ENCODE data around the gene PSMD3.

PSMD3 gene

DNA sequence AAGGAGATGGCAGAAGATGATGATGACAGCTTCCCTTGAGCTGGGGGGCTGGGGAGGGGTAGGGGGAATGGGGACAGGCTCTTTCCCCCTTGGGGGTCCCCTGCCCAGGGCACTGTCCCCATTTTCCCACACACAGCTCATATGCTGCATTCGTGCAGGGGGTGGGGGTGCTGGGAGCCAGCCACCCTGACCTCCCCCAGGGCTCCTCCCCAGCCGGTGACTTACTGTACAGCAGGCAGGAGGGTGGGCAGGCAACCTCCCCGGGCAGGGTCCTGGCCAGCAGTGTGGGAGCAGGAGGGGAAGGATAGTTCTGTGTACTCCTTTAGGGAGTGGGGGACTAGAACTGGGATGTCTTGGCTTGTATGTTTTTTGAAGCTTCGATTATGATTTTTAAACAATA is 16.9 kb downstream of the PSMD3 start:
- no peak for TF ChIP-seq FOXM1 (IDR thresholded peaks at IDR 0.05; ENCODE audit: borderline replicate concordance, low read depth)
- no peak for TF ChIP-seq EGR1 (IDR thresholded peaks at IDR 0.05)
- TF ChIP-seq CREB1 (IDR thresholded peaks at IDR 0.05; ENCODE audit: low read depth), result no peak
- TF ChIP-seq CEBPB (IDR thresholded peaks at IDR 0.05), result no peak
- TF ChIP-seq RAD21 (IDR thresholded peaks at IDR 0.05; ENCODE audit: low read depth), result no peak
- TF ChIP-seq ZBTB7A (IDR thresholded peaks at IDR 0.05; ENCODE audit: low read depth), result no peak
- no peak for TF ChIP-seq USF1 (IDR thresholded peaks at IDR 0.05)
- TF ChIP-seq, protein P1, sequence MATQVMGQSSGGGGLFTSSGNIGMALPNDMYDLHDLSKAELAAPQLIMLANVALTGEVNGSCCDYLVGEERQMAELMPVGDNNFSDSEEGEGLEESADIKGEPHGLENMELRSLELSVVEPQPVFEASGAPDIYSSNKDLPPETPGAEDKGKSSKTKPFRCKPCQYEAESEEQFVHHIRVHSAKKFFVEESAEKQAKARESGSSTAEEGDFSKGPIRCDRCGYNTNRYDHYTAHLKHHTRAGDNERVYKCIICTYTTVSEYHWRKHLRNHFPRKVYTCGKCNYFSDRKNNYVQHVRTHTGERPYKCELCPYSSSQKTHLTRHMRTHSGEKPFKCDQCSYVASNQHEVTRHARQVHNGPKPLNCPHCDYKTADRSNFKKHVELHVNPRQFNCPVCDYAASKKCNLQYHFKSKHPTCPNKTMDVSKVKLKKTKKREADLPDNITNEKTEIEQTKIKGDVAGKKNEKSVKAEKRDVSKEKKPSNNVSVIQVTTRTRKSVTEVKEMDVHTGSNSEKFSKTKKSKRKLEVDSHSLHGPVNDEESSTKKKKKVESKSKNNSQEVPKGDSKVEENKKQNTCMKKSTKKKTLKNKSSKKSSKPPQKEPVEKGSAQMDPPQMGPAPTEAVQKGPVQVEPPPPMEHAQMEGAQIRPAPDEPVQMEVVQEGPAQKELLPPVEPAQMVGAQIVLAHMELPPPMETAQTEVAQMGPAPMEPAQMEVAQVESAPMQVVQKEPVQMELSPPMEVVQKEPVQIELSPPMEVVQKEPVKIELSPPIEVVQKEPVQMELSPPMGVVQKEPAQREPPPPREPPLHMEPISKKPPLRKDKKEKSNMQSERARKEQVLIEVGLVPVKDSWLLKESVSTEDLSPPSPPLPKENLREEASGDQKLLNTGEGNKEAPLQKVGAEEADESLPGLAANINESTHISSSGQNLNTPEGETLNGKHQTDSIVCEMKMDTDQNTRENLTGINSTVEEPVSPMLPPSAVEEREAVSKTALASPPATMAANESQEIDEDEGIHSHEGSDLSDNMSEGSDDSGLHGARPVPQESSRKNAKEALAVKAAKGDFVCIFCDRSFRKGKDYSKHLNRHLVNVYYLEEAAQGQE (IDR thresholded peaks at IDR 0.05; ENCODE audit: low read depth), result no peak
- TF ChIP-seq NFIC (IDR thresholded peaks at IDR 0.05), result no peak
- TF ChIP-seq, protein P2, sequence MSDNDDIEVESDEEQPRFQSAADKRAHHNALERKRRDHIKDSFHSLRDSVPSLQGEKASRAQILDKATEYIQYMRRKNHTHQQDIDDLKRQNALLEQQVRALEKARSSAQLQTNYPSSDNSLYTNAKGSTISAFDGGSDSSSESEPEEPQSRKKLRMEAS (IDR thresholded peaks at IDR 0.05), result no peak
- TF ChIP-seq TEAD4 (IDR thresholded peaks at IDR 0.05), result no peak
- TF ChIP-seq TCF12 (IDR thresholded peaks at IDR 0.05; ENCODE audit: low read depth), result no peak
- TF ChIP-seq YY1 (IDR thresholded peaks at IDR 0.05; ENCODE audit: low read depth), result no peak
- TF ChIP-seq EP300 (IDR thresholded peaks at IDR 0.05; ENCODE audit: borderline replicate concordance), result no peak
- TF ChIP-seq TAF1 (IDR thresholded peaks at IDR 0.05; ENCODE audit: low read depth), result no peak

- TF ChIP-seq CREB1 (IDR thresholded peaks at IDR 0.05; ENCODE audit: low read depth) (no peak), ZBTB7A (IDR thresholded peaks at IDR 0.05; ENCODE audit: low read depth) (no peak), EP300 (IDR thresholded peaks at IDR 0.05; ENCODE audit: borderline replicate concordance) (no peak), USF1 (IDR thresholded peaks at IDR 0.05) (no peak), FOXM1 (IDR thresholded peaks at IDR 0.05; ENCODE audit: borderline replicate concordance, low read depth) (no peak), NFIC (IDR thresholded peaks at IDR 0.05) (no peak), TEAD4 (IDR thresholded peaks at IDR 0.05) (no peak), TCF12 (IDR thresholded peaks at IDR 0.05; ENCODE audit: low read depth) (no peak)
- TF ChIP-seq, protein P1 (IDR thresholded peaks at IDR 0.05; ENCODE audit: low read depth), result no peak
- TF ChIP-seq, protein P2 (IDR thresholded peaks at IDR 0.05), result no peak
These were observed 18.5 kb downstream of the PSMD3 start for GRCh38 chr17:39999067-39999466.

DNA sequence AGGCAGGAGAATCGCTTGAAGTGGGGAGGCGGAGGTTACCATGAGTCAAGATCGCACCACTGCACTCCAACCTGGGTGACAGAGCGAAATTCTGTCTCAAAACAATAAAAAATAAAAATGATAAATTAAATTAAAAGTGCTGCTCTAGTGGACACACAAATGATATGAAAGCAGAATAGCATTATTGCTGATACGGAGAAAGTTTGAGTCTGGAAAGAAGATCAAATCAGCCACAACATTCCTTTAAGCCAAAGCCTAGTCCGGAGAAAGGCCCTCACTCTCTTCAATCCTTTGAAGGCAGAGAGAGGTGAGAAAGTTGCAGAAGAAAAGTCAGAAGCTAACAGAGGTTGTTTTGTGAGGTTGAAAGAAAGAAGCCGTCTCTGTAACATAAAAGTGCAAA is 19.6 kb downstream of the PSMD3 start:
- TF ChIP-seq RAD21 (IDR thresholded peaks at IDR 0.05; ENCODE audit: low read depth) (no peak), TAF1 (IDR thresholded peaks at IDR 0.05; ENCODE audit: low read depth) (no peak), CEBPB (IDR thresholded peaks at IDR 0.05) (no peak), EGR1 (IDR thresholded peaks at IDR 0.05) (no peak), EP300 (IDR thresholded peaks at IDR 0.05; ENCODE audit: borderline replicate concordance) (no peak)
- TF ChIP-seq, protein P1 (IDR thresholded peaks at IDR 0.05; ENCODE audit: low read depth), result no peak

- TF ChIP-seq TAF1 (IDR thresholded peaks at IDR 0.05; ENCODE audit: low read depth), result no peak
- no peak for TF ChIP-seq NFIC (IDR thresholded peaks at IDR 0.05)
- no peak for TF ChIP-seq CEBPB (IDR thresholded peaks at IDR 0.05)
- TF ChIP-seq EP300 (IDR thresholded peaks at IDR 0.05; ENCODE audit: borderline replicate concordance), result no peak
- no peak for TF ChIP-seq FOXM1 (IDR thresholded peaks at IDR 0.05; ENCODE audit: borderline replicate concordance, low read depth)
- TF ChIP-seq EGR1 (IDR thresholded peaks at IDR 0.05), result no peak
- no peak for TF ChIP-seq TCF12 (IDR thresholded peaks at IDR 0.05; ENCODE audit: low read depth)
- TF ChIP-seq, protein P2 (IDR thresholded peaks at IDR 0.05), result no peak
- no peak for TF ChIP-seq RAD21 (IDR thresholded peaks at IDR 0.05; ENCODE audit: low read depth)
- no peak for TF ChIP-seq CREB1 (IDR thresholded peaks at IDR 0.05; ENCODE audit: low read depth)
- no peak for TF ChIP-seq ZBTB7A (IDR thresholded peaks at IDR 0.05; ENCODE audit: low read depth)
- TF ChIP-seq, protein P1 (IDR thresholded peaks at IDR 0.05; ENCODE audit: low read depth), result no peak
- TF ChIP-seq TEAD4 (IDR thresholded peaks at IDR 0.05), result no peak
These were observed 23.5 kb downstream of the PSMD3 start for GRCh38 chr17:40004072-40004471.

All from Ishikawa (cell line).